Hypothalamus (tissue), 51 donors: ENCODE results near the gene TUBE1.

Experiments
- DNase-seq, 51 donors: peaks; one replicate each; lab custom pipeline; 2025; lab: John Stamatoyannopoulos, UW

Gene TUBE1

DNA sequence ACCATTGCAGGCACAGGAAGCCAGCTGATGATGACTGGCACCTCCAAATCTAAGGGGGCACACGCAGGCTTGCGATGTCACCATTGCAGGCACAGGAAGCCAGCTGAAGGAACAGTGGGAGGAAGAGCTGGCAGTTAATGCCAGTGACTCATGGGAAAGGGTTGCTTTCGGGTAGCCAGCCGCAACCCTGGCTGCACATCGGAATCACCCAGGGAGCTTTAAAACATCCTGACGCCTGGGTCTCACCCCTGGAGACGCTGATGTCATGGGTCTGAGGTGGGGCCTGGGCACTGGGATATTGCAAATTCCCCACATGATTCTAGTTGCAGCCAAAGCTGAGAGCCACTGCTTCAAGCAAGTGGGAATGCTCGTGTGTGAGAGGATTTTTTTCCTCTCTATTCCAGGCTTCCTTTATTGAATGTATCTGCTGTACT is 49.5 kb downstream of the TUBE1 start:
- DNase-seq: peak in 37 of 51 donors; percentile 9 to 85 (median 55)

DNA sequence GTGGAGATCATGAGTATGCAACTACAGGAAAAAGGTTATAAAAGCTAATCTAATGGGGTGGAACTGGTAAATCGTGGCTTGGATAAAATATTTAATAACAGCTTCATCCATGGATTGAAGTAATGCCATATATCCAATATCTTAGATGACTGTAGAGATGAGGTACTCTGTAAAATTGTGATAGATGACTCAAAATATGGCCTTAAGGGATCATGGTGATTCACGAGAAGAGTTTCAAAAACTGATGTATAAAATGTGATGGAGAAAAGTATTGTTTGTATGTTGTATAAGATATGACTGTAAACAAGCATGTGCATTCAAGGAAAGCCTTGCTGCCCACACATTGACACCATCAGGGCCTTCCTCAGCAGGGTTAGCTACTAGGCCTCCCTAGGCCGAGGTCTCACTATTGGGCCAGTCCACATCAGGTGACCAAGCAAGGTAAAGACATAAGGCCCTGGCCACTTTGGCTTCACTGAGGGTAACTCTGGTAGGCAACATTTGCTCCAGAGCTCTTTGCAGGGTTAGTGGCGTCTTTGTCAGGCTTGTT is 51.1 kb downstream of the TUBE1 start:
- DNase-seq: no peak

DNA sequence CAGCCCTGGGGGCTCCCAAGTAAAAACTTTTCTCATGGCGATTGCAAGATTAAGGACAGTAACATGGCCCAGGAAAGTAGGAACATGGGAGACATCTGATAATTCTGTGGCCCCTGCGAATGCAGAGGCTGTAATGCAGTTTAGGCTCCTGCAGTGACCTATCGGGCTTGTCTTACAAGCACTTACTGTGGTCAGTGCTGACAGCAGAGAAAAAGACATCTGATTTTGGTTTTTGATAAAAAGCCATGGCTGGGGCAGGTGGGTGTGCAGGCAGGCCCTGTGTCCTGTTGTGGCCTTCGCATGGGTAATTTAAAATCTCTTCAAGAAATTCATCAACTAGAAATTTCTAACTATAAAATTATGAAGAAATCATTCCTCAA is 52.7 kb downstream of the TUBE1 start:
- no peak for DNase-seq

DNA sequence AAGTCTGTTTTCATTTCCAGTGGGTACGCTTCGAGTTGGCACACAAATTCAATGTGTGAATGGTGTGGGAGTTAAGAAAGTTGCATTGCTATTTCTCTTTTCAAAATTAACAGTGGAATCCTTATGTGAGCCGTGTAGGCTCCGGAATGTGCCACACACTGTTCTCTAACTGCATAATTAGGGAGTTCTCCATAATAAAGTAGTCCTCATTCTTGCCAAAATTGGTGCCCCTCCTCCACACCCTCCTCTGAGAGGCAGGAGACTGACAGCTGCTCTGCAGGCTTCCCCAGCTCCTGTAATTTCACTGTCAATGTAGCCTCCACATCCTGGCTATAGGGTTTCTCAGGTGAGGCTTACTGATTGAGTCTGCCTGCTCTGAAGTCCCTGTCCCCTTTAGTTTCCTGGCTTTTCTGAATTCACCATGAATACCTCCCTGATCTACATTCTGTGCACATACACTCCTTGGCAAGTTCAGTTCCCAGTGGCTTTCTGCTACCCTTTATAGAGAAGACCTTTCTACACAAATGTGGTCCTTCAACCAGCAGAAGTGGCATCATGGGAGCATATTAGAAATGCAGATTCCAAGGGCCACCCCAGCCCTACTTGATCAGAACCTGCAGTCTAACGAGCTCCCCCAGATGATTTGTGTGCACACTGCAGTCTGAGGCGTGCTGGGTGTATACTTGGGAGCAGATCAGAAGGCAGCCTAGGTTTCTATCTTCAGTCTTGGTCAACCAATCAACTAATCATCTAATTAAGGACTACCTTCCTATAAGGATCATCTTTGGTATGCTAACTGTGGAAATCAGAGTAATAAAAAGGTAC is 53.3 kb downstream of the TUBE1 start:
- DNase-seq: peak in 19 of 51 donors; percentile 3 to 64 (median 17)

DNA sequence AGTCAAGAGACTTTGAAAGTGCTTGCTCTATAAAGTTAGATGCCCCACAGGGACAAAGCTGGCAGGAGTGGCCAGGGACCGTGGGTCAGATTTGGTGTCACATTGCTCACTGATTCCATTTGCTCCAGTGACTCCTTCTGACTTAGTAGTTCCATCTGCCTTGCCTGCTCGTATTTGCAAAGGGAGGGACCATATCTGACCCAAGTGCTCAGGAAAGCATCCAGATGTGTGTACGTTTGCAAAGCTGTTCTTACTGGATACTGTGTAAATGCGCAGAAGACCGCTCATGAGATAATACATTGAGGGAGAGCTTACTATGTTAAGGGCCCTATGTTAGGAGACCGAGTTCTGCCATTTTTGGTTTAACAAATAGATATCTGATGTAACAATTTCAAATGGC is 54.6 kb downstream of the TUBE1 start:
- no peak for DNase-seq

DNA sequence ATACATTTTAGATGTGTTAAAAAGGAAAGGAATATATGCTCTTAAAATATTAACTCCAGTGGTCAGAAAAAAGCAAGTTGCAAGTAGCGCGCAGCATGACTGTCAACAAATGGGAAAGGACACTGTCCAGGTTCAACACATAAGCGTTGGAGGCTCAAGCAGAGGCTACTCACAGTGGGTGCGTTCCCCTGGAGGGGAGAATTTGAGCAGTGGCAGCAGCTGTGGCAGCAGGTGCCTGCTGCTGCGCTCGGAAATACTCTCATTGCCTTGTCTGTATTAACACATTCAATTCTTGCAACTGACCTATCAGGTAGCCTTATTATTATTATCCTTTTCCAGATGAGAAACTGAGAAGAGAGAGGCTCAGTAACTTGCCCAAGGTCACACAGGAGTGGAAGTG is 55.3 kb downstream of the TUBE1 start:
- DNase-seq: no peak

DNA sequence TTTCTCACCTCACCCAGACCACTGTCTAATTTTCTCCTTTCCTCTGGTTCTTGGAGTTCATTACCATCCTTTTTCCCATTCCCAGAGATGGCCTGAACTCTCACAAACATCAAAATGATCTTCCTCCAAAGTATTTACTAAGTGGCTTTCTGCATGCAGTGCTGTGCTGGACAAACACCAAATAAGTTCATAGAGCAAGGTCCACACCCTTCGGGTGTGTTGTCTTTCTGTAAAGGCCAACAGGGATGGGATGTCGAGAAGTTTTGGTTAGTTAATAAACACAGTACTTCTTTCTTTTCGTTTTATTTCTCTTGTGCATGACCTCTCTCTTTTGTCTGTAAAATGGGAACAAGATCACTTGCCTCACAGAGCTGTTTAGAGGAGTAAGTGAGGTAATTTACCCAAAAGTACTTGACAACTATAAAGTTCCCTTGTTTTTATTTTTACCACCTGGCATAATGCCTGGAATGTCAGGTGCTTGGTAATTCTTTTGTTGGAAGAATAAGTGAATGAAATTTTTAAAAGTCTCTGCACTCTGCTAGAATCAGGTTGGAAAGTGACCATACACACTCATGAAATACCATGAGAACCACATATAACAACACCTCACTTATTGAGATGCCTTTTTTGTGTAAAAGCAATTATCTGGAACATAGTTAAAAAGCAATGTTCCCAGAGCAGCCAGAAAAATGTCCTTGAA is 56.2 kb downstream of the TUBE1 start:
- DNase-seq: no peak

DNA sequence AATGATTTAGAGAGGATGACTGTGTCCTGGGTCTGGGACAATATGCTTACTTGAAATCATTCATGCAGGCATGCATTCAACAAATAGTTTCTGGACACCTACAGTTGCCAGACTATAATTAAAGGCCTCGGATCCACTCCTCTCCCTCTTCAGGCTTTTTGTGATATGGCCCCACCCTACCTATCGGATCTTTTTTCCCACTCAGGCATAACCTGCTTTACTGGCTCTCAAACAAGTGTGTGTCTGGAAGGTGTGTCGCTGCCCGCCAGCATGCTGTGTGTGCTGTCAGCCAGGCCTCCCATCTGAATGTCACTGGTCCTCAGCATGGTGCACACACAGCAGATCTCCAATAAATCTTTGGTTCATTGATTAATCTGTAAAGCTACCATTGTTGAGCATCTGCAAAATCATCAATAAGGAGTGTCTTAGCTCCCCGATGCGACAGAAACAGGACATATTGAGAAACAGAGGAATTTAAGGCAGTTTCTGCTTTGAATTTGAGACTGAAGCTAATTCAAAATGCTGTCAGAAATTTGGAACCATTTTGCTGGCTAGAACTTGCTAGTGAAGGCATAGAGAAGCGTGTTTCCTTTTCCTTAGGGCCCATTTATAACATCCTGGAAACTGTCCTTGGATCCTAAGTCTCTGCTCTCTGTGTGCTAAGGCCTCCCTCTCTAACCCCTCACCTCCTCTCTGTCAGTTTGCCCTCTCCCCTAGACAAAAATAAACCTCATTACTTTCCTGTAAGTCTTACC is 56.9 kb downstream of the TUBE1 start:
- DNase-seq: no peak

DNA sequence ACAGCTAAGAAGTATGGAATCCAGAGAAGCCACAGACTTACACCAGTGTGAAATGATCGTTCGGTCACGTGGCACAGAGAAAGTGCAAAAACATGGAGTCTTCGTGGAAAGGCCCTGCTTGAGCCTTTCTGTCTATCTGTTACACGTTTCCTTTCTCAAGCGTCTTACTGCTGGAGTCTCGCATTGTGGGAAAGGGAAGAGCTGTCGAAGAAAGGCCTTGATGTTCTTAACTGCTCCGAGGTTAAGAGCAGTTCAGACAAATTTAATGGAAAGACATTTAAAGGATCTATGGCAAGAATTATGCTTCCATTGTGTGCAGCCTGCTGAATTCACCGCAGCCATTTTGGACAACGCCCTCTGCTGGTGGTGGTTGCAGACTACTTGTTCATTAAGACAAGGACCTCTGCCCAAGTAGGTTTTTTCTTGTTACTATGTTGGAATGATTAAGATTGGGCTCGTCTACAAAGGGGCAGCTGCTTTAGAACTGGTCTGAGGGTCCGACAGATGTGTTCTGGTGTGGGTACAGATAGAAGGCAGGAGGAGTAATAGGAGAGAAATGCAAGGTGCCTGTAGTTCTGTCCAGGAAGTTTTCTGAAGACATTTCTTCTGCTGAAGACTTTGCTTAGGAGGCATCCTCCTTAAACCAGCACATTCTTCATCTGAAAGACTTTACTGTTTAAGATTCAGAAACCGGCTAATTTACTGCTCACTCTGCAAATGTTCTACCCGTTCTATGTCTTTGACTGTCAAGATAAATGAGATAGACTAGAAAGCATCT is 58.0 kb downstream of the TUBE1 start:
- peak in 32 of 51 donors; percentile 1 to 69 (median 30) for DNase-seq

DNA sequence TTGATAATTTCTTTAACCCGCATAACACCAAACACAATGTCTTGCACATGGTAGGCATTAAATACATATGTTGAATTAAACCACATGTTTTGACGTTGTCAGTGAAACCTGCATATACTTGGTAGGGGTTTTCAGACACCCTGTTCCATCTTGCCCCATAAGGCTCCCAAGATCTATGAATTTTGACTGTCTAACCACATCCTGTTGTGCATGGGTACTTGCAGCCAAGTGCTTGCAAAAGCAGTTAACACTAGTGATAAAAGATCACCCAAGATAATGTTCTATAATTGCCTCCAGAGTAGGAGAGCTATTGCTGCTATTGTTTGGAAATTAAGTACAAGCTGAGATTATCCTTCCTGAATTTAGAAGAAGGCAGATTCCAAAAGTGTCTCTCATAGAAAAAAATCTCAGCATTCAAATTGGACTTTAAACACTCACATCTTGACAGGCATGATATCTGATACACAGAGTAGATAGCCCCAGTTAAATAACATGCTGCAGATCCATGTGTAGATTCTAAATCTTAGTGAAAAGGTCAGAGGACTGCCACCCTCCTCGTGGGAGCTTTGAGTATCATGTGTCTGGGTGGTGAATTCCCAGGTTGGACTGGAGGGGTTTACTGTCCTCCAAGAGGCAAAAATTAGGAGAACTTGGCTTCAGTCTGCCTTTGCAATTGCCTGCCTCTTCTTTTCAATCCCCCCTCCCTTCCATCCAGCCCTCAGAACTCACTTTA is 59.2 kb downstream of the TUBE1 start:
- DNase-seq: no peak

DNA sequence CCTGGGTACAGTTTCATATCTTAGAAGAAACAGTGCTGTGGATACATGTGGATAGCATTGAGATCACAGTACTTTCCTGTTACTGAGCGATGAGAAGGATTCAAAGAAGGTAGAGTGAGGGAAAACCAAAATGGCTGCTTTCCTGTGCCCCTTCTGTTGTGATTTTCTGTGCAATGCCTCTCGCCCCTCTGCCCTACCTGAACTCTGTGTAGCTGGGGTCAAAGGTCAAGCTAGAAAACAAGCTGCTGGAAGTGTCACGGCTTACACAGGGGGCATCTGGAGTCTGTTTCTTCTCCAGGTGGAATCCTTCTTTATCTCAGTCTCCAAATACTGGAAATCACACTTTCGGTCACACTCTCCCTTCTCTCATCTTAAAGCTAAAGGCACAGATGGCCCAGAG is 60.3 kb downstream of the TUBE1 start:
- DNase-seq: no peak

DNA sequence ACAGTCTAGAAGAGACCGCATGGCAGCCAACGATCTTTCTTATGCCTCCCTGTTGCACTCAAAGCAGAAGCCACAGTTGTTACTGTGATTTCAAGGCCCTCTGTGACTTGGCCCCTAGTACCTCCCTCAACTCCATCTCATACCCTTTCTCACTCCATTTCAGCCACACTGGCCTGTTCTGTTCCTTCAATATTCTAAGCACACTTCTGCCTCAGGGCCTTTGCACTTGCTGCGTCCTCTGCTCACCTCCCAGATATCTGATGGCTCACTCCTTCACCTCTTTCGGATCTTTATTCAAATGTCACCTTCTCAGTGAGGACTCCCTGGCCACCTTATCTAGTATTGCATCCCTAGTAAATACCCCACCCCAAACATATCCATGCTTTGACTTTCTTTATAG is 62.8 kb downstream of the TUBE1 start:
- DNase-seq: no peak

DNA sequence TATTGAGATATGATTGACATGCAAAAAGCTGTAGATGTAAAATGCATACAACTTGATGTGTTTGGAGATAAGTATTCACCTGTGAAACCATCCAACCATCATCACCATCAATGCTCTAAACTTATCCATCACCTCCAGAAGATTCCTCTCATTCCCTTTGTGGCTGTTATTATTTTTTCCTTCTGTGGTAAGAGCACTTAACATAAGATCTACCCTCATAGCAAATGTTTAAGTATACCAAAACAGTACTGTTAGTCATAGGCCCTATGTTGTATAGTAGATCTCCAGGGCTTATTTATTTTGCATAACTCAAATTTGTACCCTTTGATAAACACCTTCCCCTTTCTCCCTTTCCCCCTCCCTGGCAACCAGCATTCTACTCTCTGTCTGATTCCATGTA is 64.5 kb downstream of the TUBE1 start:
- no peak for DNase-seq

DNA sequence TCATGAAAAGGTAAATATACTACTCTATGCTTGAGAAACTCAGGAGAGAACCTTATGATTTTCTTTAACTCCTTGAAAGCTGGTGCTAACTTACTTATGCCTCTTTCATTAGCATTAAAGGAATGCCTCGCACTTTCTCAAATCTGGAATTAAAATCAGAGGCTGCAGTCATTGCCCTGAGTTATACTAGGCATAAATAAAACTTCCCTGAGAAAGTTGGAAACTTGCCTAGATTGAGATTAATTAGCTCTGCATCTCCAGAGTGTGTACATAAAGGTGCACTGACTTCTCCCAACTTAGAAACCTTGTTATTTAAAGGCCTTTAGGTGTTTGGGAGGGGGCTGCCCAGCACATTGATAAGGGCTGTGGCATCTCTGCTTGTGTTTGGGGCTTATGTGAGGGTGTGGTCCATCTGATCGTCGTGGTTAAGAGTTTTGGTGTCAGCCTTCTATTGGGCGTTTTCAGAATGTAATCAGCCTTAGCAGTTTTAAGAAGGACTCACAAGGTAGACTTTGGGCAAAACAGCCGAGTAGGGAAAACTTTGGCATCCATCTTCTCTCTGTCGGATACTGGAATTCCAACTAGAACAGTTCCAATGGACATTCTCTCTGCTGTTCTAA is 65.5 kb downstream of the TUBE1 start:
- no peak for DNase-seq
